ENCODE measurements around the gene C1D. TPM values are rescaled to one million over a fixed set of nuclear protein-coding genes. Genes with fewer than 3 reads are reported as not detected.

C1D gene
- total and polyA plus RNA-seq, 2 experiments from 2014 or later = 30.1 to 39.7 TPM

GRCh38 chr2:68089961-68090360 is 27.2 kb upstream of the C1D start:
- no peak for DNase-seq (ENCODE audit: low spot score)
- no peaks in the 10 kb centered on the region for H3K36me3 Mint-ChIP-seq (ENCODE audit: low read depth)
- no peaks in the 10 kb centered on the region for H3K27me3 ChIP-seq (ENCODE audit: insufficient read depth)
- TF ChIP-seq EZH2 (IDR thresholded peaks at IDR 0.05; ENCODE audit: low read depth, unreplicated experiment) = no peak
- no peak for TF ChIP-seq JUNB (IDR thresholded peaks at IDR 0.05; ENCODE audit: unreplicated experiment)
- TF ChIP-seq REST (IDR thresholded peaks at IDR 0.05; ENCODE audit: unreplicated experiment) = no peak
- no peak for TF ChIP-seq POLR2AphosphoS5 (IDR thresholded peaks at IDR 0.05; ENCODE audit: low read depth)
- TF ChIP-seq ETS1 (IDR thresholded peaks at IDR 0.05) = no peak
- no peak for TF ChIP-seq STAT1 (IDR thresholded peaks at IDR 0.05; ENCODE audit: unreplicated experiment)
- no peak for ATAC-seq
- no peak overlapping the region for H2AFZ ChIP-seq
- peaks cover 2% of the 10 kb centered on the region for H3K27me3 Mint-ChIP-seq (ENCODE audit: insufficient read depth, low read depth, poor library complexity)
- no peaks in the 10 kb centered on the region for H3F3A ChIP-seq (replicated peaks; ENCODE audit: low read depth)
- H3K79me2 ChIP-seq (replicated peaks; ENCODE audit: insufficient read depth) = no peaks in the 10 kb centered on the region
- H3K9me3 Mint-ChIP-seq = no peaks in the 10 kb centered on the region
- no peak overlapping the region for H3K27ac ChIP-seq (ENCODE audit: low read depth)
- no peak overlapping the region for H3K4me3 Mint-ChIP-seq
- H3K4me1 ChIP-seq (ENCODE audit: insufficient read depth) = 0 out of 2 replicates have a peak, but pooled peaks cover 7% of the 10 kb centered on the region
- no peaks in the 10 kb centered on the region for H3K36me3 ChIP-seq (ENCODE audit: insufficient read depth)
- no peaks in the 10 kb centered on the region for H4K20me1 ChIP-seq (replicated peaks; ENCODE audit: insufficient read depth)
- H3K4me3 ChIP-seq = no peak overlapping the region
- H3K27ac Mint-ChIP-seq = no peak overlapping the region
- H3K4me2 ChIP-seq = no peak overlapping the region
- H3K4me1 Mint-ChIP-seq = peaks cover 2% of the 10 kb centered on the region; the same call in 2 of the 3 replicates
- no peaks in the 10 kb centered on the region for H3K9me2 ChIP-seq (ENCODE audit: insufficient read depth)

- peaks cover 2% of the 10 kb centered on the region for H3K27me3 Mint-ChIP-seq (ENCODE audit: insufficient read depth, low read depth, poor library complexity)
- H3K4me3 Mint-ChIP-seq = no peak overlapping the region
- no peak for ATAC-seq
- H3K27ac Mint-ChIP-seq = no peak overlapping the region
- H3K27ac ChIP-seq (ENCODE audit: low read depth) = no peak overlapping the region
- H3K9me2 ChIP-seq (ENCODE audit: insufficient read depth) = no peaks in the 10 kb centered on the region
- no peaks in the 10 kb centered on the region for H3F3A ChIP-seq (replicated peaks; ENCODE audit: low read depth)
- H3K36me3 Mint-ChIP-seq (ENCODE audit: low read depth) = no peaks in the 10 kb centered on the region
- no peak for DNase-seq (ENCODE audit: low spot score)
- no peaks in the 10 kb centered on the region for H3K79me2 ChIP-seq (replicated peaks; ENCODE audit: insufficient read depth)
- no peaks in the 10 kb centered on the region for H3K36me3 ChIP-seq (ENCODE audit: insufficient read depth)
- no peak overlapping the region for H2AFZ ChIP-seq
- peaks cover 2% of the 10 kb centered on the region; the same call in 2 of the 3 replicates for H3K4me1 Mint-ChIP-seq
- TF ChIP-seq ZNF331 (CRISPR knock-in tag; IDR thresholded peaks at IDR 0.05; ENCODE audit: low read depth) (no peak), POLR2AphosphoS5 (IDR thresholded peaks at IDR 0.05; ENCODE audit: low read depth) (no peak), JUNB (IDR thresholded peaks at IDR 0.05; ENCODE audit: unreplicated experiment) (no peak), NANOG (IDR thresholded peaks at IDR 0.05; ENCODE audit: borderline replicate concordance) (no peak), CREB1 (CRISPR knock-in tag; IDR thresholded peaks at IDR 0.05; ENCODE audit: low read depth) (no peak), EZH2phosphoT487 (IDR thresholded peaks at IDR 0.05; ENCODE audit: unreplicated experiment) (no peak)
- H3K4me3 ChIP-seq = no peak overlapping the region
- no peak overlapping the region for H3K4me2 ChIP-seq
- H3K9me3 Mint-ChIP-seq = no peaks in the 10 kb centered on the region
- H3K4me1 ChIP-seq (ENCODE audit: insufficient read depth) = 0 out of 2 replicates have a peak, but pooled peaks cover 7% of the 10 kb centered on the region
- H3K27me3 ChIP-seq (ENCODE audit: insufficient read depth) = no peaks in the 10 kb centered on the region
- no peaks in the 10 kb centered on the region for H4K20me1 ChIP-seq (replicated peaks; ENCODE audit: insufficient read depth)
Observed at GRCh38 chr2:68088940-68089339, 26.1 kb upstream of the C1D start.

All from GM23338 (cell line).